PFSK-1 (cell line): ENCODE data around the gene FNIP2.

ENCODE experiments used
- FOXP2 ChIP-seq: optimal IDR thresholded peaks from 2 replicates; pipeline ENCODE3; 2011; ENCODE audit warnings: borderline replicate concordance, control low read depth, inconsistent platforms; ENCODE audit not compliant: insufficient read depth; ENCODE audit errors: extremely low read length, extremely low read depth
- POLR2AphosphoS5 ChIP-seq: IDR thresholded peaks from 2 replicates; pipeline ENCODE4 v1.6.1; 2012; ENCODE audit warnings: low read depth, mild to moderate bottlenecking, control low read depth, low read length, moderate library complexity
- REST ChIP-seq, 2 experiments: IDR thresholded peaks; 2 replicates each; pipeline versions ENCODE4 v1.6.1 to v1.8.0; 2011 to 2012; ENCODE audit warnings: low read depth in 2 of 2, low read length in 2 of 2, control low read depth in 1 of 2, inconsistent platforms in 1 of 2, mild to moderate bottlenecking in 1 of 2, moderate library complexity in 1 of 2; ENCODE audit not compliant: insufficient read depth in 1 of 2
- SIN3A ChIP-seq: IDR thresholded peaks from 2 replicates; pipeline ENCODE4 v1.6.1; 2012; ENCODE audit warnings: mild to moderate bottlenecking, low read length, moderate library complexity, borderline replicate concordance; ENCODE audit not compliant: insufficient read depth
- TAF1 ChIP-seq: IDR thresholded peaks from 2 replicates; pipeline ENCODE4 v1.6.1; 2012; ENCODE audit warnings: low read length, control low read depth, borderline replicate concordance; ENCODE audit not compliant: insufficient read depth

The FNIP2 gene

DNA sequence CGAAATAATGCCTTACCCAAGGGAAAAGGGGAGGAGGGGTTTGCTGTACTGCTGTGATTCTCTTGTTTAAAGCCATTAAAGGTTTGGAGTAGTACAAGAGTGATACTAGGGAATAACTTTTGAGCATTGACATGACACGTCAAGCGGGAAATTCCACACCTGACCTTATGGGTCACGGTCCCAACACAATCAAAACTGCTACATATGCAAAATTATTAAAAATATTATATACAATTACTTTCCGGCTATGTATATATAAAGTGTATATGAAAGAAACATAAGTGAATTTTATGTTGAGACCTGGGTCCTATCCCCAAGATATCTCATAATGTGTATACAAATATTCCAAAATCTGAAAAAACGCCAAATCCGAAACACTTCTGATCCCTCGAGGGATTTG is 21.0 kb downstream of the FNIP2 start:
- TF ChIP-seq REST (IDR thresholded peaks at IDR 0.05; ENCODE audit: insufficient read depth in 1 of 2, low read depth in 2 of 2, low read length in 2 of 2): no peak
- TF ChIP-seq SIN3A: no peak
- no peak for TF ChIP-seq TAF1
- TF ChIP-seq FOXP2: no peak

GRCh38 chr4:158793021-158793420 is 24.2 kb downstream of the FNIP2 start:
- no peak for TF ChIP-seq REST (IDR thresholded peaks at IDR 0.05; ENCODE audit: insufficient read depth in 1 of 2, low read depth in 2 of 2, low read length in 2 of 2)
- TF ChIP-seq SIN3A: no peak
- no peak for TF ChIP-seq FOXP2
- no peak for TF ChIP-seq TAF1
- TF ChIP-seq POLR2AphosphoS5: no peak

GRCh38 chr4:158796370-158797140 is 27.7 kb downstream of the FNIP2 start:
- TF ChIP-seq POLR2AphosphoS5 (no peak), REST (IDR thresholded peaks at IDR 0.05; ENCODE audit: insufficient read depth in 1 of 2, low read depth in 2 of 2, low read length in 2 of 2) (no peak), TAF1 (no peak), FOXP2 (no peak)

- no peak for TF ChIP-seq REST (IDR thresholded peaks at IDR 0.05; ENCODE audit: insufficient read depth in 1 of 2, low read depth in 2 of 2, low read length in 2 of 2)
- TF ChIP-seq FOXP2: no peak
- no peak for TF ChIP-seq TAF1
Observed at GRCh38 chr4:158798062-158798461, 29.2 kb downstream of the FNIP2 start.

DNA sequence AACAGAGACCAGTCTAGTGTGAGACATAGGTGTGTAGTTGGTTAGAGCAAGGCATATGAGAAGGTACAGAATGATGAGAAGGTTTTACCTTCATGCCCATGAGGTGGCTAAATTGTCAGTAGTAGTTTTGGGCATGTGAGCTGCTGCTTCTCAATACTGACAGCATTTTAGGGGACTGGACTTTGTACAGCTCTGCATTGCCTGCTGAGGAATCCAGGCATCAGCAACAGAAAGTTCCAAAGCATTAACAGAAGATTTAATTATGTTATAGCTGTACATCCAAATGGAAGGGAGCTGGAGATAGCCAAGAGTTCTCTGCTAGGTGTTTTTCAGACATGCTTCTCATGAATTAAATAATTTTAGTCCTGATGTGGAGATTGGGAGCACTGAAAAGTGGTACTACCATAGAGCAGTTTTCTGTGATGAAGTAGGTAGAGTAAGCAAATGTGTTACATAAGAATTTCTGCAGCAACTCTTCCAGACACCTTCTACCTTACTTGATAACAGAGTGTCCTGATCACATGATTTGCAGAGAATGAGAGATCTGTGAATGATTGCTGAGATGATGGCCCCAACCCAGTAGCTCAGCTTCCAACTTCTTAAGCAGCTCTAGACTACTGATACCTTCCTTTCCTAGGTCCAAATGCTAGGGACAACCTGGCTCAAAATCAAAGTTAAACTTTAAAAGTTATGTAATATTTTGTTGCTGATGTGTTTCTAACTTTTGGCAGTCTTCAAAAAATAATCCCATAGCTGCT is 30.4 kb downstream of the FNIP2 start:
- TF ChIP-seq REST (IDR thresholded peaks at IDR 0.05; ENCODE audit: insufficient read depth in 1 of 2, low read depth in 2 of 2, low read length in 2 of 2) (no peak), TAF1 (no peak), POLR2AphosphoS5 (no peak), FOXP2 (no peak), SIN3A (no peak)
